Measurements from ENCODE around the gene IL17RE. TPM values are rescaled to one million over a fixed set of nuclear protein-coding genes. Genes with fewer than 3 reads are reported as not detected.
"Not testable (repeated sequence)": the region's sequence is repeated elsewhere in the genome, so short reads cannot be mapped to it uniquely, and the experiment has no call there.

IL17RE gene
- total RNA-seq, 1 donor from 2014 or later: 21.5 TPM

GRCh38 chr3:9866639-9867038 lies 36.0 kb upstream of the IL17RE start:
- Histone ChIP-seq H3K36me3 (no peaks in the 10 kb centered on the region), H3K27ac (peak overlapping the region; percentile 11), H3K9me3 (no peaks in the 10 kb centered on the region), H3K27me3 (ENCODE audit: low read depth) (no peaks in the 10 kb centered on the region), H3K4me1 (peaks cover 35% of the 10 kb centered on the region), H3K4me3 (no peak overlapping the region)
- ATAC-seq (peak; percentile 53 to 80), DNase-seq (peak; percentile 70)
- intact Hi-C loops (cut with DNase I): no loop called here
- no peak for TF ChIP-seq CTCF (IDR thresholded peaks at IDR 0.05)

GRCh38 chr3:9867106-9867505 lies 35.5 kb upstream of the IL17RE start:
- Histone ChIP-seq H3K4me1 (peaks cover 35% of the 10 kb centered on the region), H3K27me3 (ENCODE audit: low read depth) (no peaks in the 10 kb centered on the region), H3K9me3 (no peaks in the 10 kb centered on the region), H3K4me3 (no peak overlapping the region), H3K36me3 (no peaks in the 10 kb centered on the region), H3K27ac (peak overlapping the region; percentile 11)
- ATAC-seq (no peak), DNase-seq (no peak)
- no peak for TF ChIP-seq CTCF (IDR thresholded peaks at IDR 0.05)
- intact Hi-C loops (cut with DNase I): no loop called here

GRCh38 chr3:9869955-9870354 lies 32.7 kb upstream of the IL17RE start:
- no peak for TF ChIP-seq CTCF (IDR thresholded peaks at IDR 0.05)
- H3K4me3 ChIP-seq: no peak overlapping the region
- ATAC-seq (no peak), DNase-seq (no peak)
- intact Hi-C loops (cut with DNase I): no loop called here
- H3K36me3 ChIP-seq: no peaks in the 10 kb centered on the region
- H3K9me3 ChIP-seq: no peaks in the 10 kb centered on the region
- H3K27ac ChIP-seq: no peak overlapping the region
- no peaks in the 10 kb centered on the region for H3K27me3 ChIP-seq (ENCODE audit: low read depth)
- peaks cover 9% of the 10 kb centered on the region for H3K4me1 ChIP-seq

GRCh38 chr3:9870978-9871377 lies 31.7 kb upstream of the IL17RE start:
- Histone ChIP-seq H3K27me3 (ENCODE audit: low read depth) (no peaks in the 10 kb centered on the region), H3K4me1 (no peaks in the 10 kb centered on the region), H3K9me3 (no peaks in the 10 kb centered on the region), H3K27ac (no peak overlapping the region), H3K36me3 (no peaks in the 10 kb centered on the region), H3K4me3 (no peak overlapping the region)
- intact Hi-C loops (cut with DNase I): no loop called here
- no peak for ATAC-seq
- no peak for DNase-seq
- no peak for TF ChIP-seq CTCF (IDR thresholded peaks at IDR 0.05)

GRCh38 chr3:9872067-9872466 lies 30.6 kb upstream of the IL17RE start:
- H3K9me3 ChIP-seq; ATAC-seq; H3K36me3 ChIP-seq; H3K27ac ChIP-seq; H3K27me3 ChIP-seq (ENCODE audit: low read depth); H3K4me3 ChIP-seq; intact Hi-C loops (cut with DNase I); H3K4me1 ChIP-seq; DNase-seq: not testable (repeated sequence)

GRCh38 chr3:9875448-9875847 lies 27.2 kb upstream of the IL17RE start:
- intact Hi-C loops (cut with DNase I): no loop called here
- Histone ChIP-seq H3K27me3 (ENCODE audit: low read depth) (no peaks in the 10 kb centered on the region), H3K36me3 (no peaks in the 10 kb centered on the region), H3K27ac (no peak overlapping the region), H3K4me1 (no peaks in the 10 kb centered on the region), H3K9me3 (no peaks in the 10 kb centered on the region), H3K4me3 (no peak overlapping the region)
- DNase-seq: no peak
- ATAC-seq: no peak
- no peak for TF ChIP-seq CTCF (IDR thresholded peaks at IDR 0.05)

GRCh38 chr3:9876255-9876654 lies 26.4 kb upstream of the IL17RE start:
- H3K9me3 ChIP-seq; H3K4me3 ChIP-seq; DNase-seq; H3K27ac ChIP-seq; ATAC-seq; H3K4me1 ChIP-seq; intact Hi-C loops (cut with DNase I); H3K36me3 ChIP-seq; H3K27me3 ChIP-seq (ENCODE audit: low read depth): not testable (repeated sequence)

Data from lower lobe of right lung (tissue), 2 donors.